Measurements from ENCODE around the gene ZFPM1.
A peak's percentile ranks its signal among the peaks of the same experiment; 100 is the strongest.

ZFPM1 gene

GRCh38 chr16:88434353-88434690, 18.8 kb upstream of the ZFPM1 start:
- no peak for DNase-seq (ENCODE audit: low read depth)

DNA sequence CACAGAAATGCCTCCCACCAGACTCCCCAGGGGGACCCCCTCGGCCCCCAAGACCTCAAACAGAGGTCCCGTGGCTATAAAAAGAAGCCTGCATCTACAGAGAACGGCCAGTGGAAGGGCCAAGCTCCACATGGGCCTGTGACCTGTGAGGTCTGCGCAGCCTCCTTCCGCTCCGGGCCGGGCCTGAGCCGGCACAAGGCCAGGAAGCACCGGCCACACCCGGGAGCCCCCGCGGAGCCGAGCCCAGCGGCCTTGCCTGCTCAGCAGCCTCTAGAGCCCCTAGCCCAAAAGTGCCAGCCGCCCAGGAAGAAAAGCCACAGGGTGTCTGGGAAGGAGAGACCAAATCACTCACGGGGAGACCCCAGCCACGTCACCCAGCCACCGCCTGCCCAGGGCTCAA, 18.3 kb upstream of the ZFPM1 start:
- DNase-seq (ENCODE audit: low read depth), result no peak

DNA sequence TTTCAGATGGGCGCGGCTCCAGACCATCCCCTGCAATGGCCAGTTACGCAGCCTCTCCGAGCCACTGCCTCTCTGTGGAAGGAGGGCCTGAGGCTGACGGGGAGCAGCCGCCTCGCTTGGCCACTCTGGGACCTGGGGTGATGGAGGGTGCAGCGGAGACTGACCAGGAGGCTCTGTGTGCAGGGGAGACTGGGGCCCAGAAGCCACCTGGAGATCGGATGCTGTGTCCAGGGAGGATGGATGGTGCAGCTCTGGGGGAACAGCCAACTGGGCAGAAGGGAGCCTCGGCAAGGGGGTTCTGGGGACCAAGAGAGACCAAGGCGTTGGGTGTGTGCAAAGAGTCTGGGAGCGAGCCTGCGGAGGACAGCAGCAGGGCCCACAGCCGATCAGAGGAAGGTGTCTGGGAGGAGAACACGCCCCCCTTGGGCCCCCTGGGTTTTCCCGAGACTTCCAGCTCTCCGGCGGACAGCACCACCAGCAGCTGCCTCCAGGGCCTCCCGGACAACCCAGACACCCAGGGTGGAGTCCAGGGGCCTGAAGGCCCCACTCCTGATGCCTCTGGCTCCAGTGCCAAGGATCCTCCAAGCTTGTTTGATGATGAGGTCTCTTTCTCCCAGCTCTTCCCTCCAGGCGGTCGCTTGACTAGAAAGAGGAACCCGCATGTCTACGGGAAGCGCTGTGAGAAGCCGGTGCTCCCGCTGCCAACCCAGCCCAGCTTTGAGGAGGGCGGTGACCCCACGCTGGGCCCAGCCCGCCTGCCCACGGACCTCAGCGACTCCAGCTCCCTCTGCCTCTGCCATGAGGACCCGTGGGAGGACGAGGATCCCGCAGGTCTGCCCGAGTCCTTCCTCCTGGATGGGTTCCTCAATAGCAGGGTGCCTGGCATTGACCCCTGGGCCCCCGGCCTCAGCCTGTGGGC, 17.4 kb upstream of the ZFPM1 start:
- DNase-seq (ENCODE audit: low read depth), result no peak

DNA sequence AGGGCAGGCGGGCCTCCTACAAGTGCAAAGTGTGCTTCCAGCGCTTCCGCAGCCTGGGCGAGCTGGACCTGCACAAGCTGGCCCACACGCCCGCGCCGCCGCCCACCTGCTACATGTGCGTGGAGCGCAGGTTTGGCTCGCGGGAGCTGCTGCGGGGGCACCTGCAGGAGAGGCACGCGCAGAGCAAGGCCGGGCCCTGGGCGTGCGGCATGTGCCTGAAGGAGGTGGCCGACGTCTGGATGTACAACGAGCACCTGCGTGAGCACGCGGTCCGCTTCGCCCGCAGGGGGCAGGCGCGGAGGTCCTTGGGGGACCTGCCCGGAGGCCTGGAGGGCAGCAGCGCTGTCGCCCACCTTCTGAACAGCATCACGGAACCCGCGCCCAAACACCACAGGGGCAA, 16.3 kb upstream of the ZFPM1 start:
- no peak for DNase-seq (ENCODE audit: low read depth)

- DNase-seq (ENCODE audit: low read depth), result peak; percentile 61
Observed at GRCh38 chr16:88437367-88437964, 15.6 kb upstream of the ZFPM1 start.

DNA sequence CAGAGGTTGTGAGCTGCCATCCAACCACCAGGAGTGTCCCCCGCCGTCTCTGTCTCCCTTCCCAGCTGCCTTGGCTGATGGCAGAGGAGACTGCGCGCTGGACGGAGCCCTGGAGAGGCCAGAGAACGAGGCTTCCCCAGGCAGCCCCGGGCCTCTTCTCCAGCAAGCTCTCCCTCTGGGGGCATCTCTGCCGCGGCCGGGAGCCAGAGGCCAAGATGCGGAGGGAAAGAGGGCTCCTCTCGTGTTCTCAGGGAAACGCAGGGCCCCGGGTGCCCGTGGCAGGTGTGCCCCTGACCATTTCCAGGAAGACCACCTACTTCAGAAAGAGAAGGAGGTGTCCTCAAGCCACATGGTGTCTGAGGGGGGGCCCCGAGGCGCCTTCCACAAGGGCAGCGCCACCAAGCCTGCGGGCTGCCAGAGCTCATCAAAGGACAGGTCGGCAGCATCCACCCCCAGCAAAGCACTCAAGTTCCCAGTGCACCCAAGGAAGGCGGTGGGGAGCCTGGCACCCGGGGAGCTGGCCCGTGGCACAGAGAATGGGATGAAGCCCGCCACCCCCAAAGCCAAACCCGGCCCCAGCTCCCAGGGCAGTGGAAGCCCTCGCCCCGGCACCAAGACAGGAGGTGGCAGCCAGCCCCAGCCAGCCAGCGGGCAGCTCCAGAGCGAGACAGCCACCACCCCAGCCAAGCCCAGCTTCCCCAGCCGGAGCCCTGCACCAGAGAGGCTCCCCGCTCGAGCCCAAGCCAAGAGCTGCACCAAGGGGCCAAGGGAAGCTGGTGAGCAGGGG, 14.8 kb upstream of the ZFPM1 start:
- DNase-seq (ENCODE audit: low read depth), result no peak

DNA sequence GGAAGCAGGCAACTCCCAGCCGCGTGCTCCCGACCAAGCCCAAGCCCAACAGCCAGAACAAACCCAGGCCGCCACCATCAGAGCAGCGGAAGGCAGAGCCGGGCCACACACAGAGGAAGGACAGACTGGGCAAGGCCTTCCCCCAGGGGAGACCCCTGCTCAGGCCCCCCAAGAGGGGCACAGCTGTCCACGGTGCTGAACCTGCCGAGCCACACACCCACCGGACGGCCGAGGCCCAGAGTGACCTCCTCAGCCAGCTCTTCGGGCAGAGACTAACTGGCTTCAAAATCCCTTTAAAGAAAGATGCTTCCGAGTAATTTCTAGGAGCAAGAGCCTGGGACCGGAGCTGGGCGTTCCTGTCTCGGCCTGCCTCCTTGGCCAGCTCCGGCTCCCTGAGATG, 14.1 kb upstream of the ZFPM1 start:
- DNase-seq (ENCODE audit: low read depth), result no peak

DNA sequence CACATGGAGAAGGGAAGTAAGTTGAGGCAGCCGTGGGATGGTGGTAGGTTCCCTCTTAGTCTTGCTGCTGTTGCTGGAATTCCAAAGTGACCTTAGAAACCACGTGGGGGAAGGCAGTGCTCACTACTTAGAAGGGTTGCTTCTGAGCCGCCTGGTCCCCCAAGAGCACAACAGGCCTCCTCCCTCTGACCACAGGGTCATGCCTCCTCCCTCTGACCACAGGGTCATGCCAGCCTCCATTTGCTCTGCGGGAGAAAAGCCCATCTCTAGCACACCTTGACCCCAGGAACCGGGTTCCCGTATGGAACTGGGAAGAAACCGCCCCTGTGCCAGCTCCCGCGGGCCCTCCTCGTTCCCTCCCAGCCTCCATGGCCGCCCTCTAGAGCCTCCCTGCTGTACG, 13.4 kb upstream of the ZFPM1 start:
- DNase-seq (ENCODE audit: low read depth), result no peak

DNA sequence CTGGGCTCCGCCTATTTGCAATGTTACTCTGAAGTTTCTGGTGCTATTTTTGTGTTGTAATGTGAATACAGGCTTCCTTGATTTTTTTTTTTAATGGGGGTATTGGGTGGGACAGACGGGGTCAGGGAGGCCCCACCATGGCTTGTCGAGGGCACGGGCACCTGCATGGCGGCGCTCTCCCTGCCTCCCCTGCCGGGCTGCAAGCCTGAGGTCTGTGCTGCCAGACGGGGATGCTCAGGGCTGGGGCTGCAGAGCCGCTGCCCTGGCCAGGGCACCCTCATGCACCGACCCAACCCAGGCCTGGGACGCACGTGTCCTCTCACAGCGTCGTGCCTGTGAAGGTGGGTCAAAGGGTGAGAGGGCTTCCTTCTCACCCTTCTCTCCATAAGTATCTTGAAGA, 13.0 kb upstream of the ZFPM1 start:
- no peak for DNase-seq (ENCODE audit: low read depth)

DNA sequence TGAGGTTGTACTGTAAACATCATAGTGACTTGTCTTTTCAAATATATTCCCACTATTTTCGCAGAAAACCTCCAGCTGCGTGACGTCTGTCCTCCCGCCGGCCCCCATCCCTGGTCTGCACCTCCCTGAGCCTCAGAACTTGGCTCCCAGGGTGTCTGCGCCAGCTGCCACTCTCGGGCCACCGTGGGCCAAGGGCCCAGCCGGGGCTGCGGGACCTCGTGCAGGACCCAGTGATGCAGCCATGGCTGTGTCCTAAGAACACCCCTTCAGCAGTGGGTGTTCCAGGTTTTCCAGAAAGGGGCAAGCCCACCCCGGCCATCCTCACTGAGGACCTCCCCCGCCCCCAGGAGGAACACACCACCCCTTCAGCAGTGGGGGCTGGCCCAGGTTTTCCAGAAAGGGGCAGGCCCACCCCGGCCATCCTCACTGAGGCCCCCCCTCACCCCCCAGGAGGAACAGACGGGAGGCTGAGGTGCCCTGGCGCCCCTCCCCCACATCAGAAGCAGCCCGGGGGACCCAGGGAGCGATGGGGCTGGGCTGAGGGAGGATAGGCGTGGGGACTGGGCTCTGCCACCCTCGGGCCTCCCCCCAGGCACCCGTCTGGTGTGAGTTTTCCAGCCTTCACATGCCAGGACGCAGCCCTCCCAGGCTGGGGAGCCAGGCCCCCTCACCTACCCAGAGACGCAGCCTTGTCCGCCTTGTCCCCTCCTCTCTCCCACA, 12.2 kb upstream of the ZFPM1 start:
- no peak for DNase-seq (ENCODE audit: low read depth)

DNA sequence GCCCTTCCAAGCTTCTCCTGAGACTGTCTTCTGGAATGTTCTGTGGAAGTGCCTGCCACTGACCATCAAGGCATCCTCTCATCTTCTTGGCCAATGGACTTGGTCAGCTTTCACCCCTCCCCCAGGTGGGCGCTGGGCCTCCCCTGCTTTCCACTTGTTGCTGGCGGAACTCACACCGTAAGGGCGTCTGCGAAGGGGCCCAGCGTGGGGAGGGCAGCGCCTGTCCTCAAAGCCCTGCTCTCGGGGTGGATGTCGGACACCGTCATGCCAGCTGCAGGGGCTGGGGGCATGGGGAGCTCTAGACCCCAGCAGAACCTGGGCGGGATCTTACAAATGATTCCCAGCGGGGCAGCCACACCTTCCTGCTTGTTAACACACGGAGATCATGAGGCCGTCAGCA, 11.6 kb upstream of the ZFPM1 start:
- no peak for DNase-seq (ENCODE audit: low read depth)

GRCh38 chr16:88442383-88442726, 10.7 kb upstream of the ZFPM1 start:
- DNase-seq (ENCODE audit: low read depth), result no peak

- peak; percentile 78 for DNase-seq (ENCODE audit: low read depth)
Observed at GRCh38 chr16:88442727-88443576, 10.1 kb upstream of the ZFPM1 start.

- DNase-seq (ENCODE audit: low read depth), result no peak
Observed at GRCh38 chr16:88444826-88445582, 8.1 kb upstream of the ZFPM1 start.

GRCh38 chr16:88445583-88445960, 7.5 kb upstream of the ZFPM1 start:
- DNase-seq (ENCODE audit: low read depth), result no peak

DNA sequence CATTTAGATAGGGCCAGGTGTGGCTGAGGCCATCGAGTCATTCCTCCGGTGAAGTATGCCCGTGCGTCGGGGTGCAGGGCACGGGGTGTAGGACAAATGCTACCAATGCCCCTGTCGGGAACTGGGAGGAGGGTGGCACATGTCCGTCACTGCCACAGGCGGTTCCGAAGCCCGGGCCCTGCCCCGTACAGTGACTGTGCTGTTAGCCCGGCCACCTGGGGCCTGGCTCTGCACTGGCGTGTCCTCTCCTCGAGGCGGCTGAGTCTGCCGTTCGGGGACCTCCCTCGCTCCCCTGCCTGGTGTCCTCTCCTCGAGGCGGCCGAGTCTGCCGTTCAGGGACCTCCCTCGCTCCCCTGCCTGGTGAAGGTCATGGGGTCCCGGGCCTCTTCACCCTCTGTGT, 7.0 kb upstream of the ZFPM1 start:
- no peak for DNase-seq (ENCODE audit: low read depth)

DNA sequence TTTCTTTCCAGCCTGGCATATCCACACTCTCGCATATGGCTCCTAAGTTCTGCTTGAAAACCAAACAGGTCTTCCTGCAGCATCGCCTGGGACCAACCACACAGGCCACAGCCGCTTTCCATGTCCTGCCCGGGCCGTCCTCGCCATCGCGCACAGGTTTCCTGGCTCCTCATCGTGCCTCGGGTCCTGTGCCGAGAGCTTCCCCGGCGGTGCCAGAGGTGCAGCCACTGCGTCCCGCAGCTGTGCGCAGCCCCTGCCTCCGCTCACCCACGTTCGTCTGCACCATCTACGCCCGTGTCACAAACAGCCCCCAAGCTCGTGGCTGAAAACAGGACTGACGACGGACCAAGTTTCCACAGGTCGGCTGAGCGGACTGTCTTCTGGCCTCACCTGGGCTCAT, 6.3 kb upstream of the ZFPM1 start:
- no peak for DNase-seq (ENCODE audit: low read depth)

DNA sequence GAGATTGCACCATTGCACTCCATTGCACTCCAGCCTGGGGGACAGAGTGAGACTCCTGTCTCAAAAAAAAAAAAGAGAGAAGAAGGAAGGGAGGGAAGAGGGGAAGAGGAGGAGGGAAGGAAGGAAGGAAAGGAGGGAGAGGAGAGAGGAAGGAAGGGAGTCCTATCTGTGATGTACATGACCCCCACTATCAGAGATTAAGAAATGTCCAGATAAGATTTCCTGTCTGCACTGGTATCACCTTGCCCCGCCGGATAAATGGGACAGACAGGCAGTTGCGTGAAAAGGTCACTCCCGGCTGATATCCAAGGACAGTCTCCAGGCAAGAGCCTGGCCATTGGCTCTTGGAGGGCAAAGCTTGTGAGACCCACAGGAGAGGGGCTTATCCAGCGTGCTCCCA, 5.2 kb upstream of the ZFPM1 start:
- DNase-seq (ENCODE audit: low read depth), result no peak

- DNase-seq (ENCODE audit: low read depth), result no peak
Observed at GRCh38 chr16:88448461-88449266, 4.4 kb upstream of the ZFPM1 start.

DNA sequence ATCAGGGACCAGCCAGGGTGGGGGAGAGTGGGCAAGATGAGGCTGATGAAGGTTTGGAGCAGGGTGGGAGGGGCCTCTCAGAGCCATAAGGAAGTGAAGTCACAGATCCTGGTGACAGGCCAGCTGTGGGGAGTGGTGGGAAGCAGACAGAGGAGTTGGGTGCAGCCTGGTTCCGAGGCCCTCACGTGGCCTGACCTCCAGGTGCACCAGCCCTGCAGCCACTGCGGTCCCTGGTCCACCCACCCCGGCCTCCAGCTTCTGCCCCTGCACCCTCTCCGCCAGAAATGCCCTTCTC, 3.9 kb upstream of the ZFPM1 start:
- no peak for DNase-seq (ENCODE audit: low read depth)
